Mesodermal cell (in vitro differentiated cells): ENCODE measurements around the gene LUC7L.
"Not testable (repeated sequence)": the region's sequence is repeated elsewhere in the genome, so short reads cannot be mapped to it uniquely, and the experiment has no call there.

Experiments used
- H3K27ac ChIP-seq: 2 replicates; pipeline ENCODE4 v1.7.0; 2013; ENCODE audit warnings: mild to moderate bottlenecking, low read depth, low read length, moderate library complexity; ENCODE audit not compliant: severe bottlenecking
- H3K36me3 ChIP-seq: 2 replicates; pipeline ENCODE4 v1.7.1; 2013; ENCODE audit warnings: mild to moderate bottlenecking, low read length, moderate library complexity; ENCODE audit not compliant: control insufficient read depth, insufficient read depth
- H3K4me1 ChIP-seq: one replicate; pipeline ENCODE4 v1.7.1; 2013; ENCODE audit warnings: mild to moderate bottlenecking, low read length; ENCODE audit not compliant: insufficient read depth, control insufficient read depth, poor library complexity, severe bottlenecking
- H3K4me3 ChIP-seq: 2 replicates; pipeline ENCODE4 v1.7.0; 2013; ENCODE audit warnings: low read length, control low read depth, mild to moderate bottlenecking; ENCODE audit not compliant: insufficient read depth, poor library complexity, severe bottlenecking; ENCODE audit errors: extremely low read depth
- H3K9me3 ChIP-seq: 2 replicates; pipeline ENCODE4 v1.7.1; 2013; ENCODE audit warnings: mild to moderate bottlenecking, low read length, moderate library complexity; ENCODE audit not compliant: control insufficient read depth
- WGBS, 2 experiments: methylation state at CpG; one replicate each; pipeline ENCODE4 v1.1.5; 2013; ENCODE audit warnings: missing lambda C conversion rate in 2 of 2; ENCODE audit not compliant: insufficient coverage in 2 of 2; 5-methylcytosine and 5-hydroxymethylcytosine counted together

Gene LUC7L

GRCh38 chr16:262121-262745, 33.0 kb upstream of the LUC7L start:
- WGBS, 2 experiments, result 93 to 96% methylated on average over 22 to 29 of the region's 29 CpGs
- H3K36me3 ChIP-seq, result peaks cover 33% of the 10 kb centered on the region

DNA sequence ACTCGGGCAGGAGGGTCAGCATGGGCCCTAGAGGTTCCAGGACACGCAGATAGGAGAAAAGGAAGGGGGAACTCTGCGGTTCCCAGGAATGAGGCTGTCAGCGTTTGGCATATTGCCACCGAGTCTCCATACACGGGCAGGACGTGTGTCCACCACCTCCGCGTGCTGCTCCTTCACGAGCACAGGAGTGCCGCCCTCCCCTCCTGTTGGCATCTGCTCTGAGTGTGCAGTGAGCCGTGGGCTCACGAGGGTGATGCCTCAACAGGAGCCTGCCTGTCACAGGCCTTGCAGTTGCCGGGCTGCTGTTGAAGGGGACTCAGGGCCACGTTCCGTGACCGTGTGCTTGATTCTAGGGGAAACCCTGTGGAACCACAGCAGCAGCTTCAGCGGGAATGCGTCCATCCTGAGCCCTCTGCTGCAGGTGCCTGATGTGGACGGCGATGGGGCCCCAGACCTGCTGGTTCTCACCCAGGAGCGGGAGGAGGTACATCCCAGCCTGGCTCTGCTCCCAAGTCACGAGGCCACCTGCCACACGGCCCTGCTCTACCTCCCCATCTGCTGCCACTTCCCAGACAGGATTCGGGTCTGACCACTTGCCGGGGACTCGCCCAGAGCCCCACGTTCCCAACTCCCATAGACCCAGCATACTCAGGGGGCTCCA, 31.9 kb upstream of the LUC7L start:
- Histone ChIP-seq H3K4me1 (no peaks in the 10 kb centered on the region), H3K4me3 (no peak overlapping the region), H3K27ac (no peak overlapping the region), H3K36me3 (peaks cover 35% of the 10 kb centered on the region), H3K9me3 (no peaks in the 10 kb centered on the region)
- WGBS, 2 experiments, result 98% methylated on average over 26 to 28 of the region's 28 CpGs

More at GRCh38 chr16:262121-262745, 33.0 kb upstream of the LUC7L start:
- Histone ChIP-seq H3K4me1 (no peaks in the 10 kb centered on the region), H3K4me3 (no peak overlapping the region), H3K27ac (no peak overlapping the region), H3K9me3 (no peaks in the 10 kb centered on the region)

- WGBS, 2 experiments, result 94 to 97% methylated on average over 19 of the region's 19 CpGs
These were observed 31.1 kb upstream of the LUC7L start for GRCh38 chr16:260326-260725.

DNA sequence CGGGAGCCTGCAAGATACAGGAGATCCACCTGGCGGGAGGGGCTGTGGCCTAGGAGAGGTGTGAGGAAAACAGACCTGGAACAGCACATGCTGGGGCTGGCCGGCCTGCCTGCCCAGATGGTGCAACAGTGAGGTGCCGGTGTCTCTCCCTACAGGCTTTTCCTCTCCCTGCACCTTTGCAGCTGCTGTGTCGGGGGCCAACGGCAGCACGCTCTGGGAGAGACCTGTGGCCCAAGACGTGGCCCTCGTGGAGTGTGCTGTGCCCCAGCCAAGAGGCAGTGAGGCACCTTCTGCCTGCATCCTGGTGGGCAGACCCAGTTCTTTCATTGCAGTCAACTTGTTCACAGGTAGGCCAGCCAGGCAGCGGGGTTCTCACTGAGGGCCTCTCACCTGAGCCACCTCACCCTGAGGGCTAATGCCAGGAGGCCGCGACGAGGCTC, 30.6 kb upstream of the LUC7L start:
- Histone ChIP-seq H3K36me3 (peaks cover 43% of the 10 kb centered on the region), H3K4me1 (no peaks in the 10 kb centered on the region)
- WGBS, 2 experiments, result 90 to 94% methylated on average over 11 to 13 of the region's 13 CpGs

More at GRCh38 chr16:260326-260725, 31.1 kb upstream of the LUC7L start:
- Histone ChIP-seq H3K4me1 (no peaks in the 10 kb centered on the region), H3K4me3 (no peak overlapping the region), H3K27ac (no peak overlapping the region), H3K36me3 (peaks cover 40% of the 10 kb centered on the region), H3K9me3 (no peaks in the 10 kb centered on the region)

GRCh38 chr16:259226-259625, 30.0 kb upstream of the LUC7L start:
- H3K4me3 ChIP-seq, result no peak overlapping the region
- H3K27ac ChIP-seq, result no peak overlapping the region
- WGBS, 2 experiments, result 94 to 95% methylated on average over 4 to 6 of the region's 10 CpGs
- no peaks in the 10 kb centered on the region for H3K9me3 ChIP-seq
- peaks cover 45% of the 10 kb centered on the region for H3K36me3 ChIP-seq
- H3K4me1 ChIP-seq, result no peaks in the 10 kb centered on the region

More for the DNA sequence above, 30.6 kb upstream of the LUC7L start:
- no peak overlapping the region for H3K4me3 ChIP-seq
- no peaks in the 10 kb centered on the region for H3K9me3 ChIP-seq
- no peak overlapping the region for H3K27ac ChIP-seq

DNA sequence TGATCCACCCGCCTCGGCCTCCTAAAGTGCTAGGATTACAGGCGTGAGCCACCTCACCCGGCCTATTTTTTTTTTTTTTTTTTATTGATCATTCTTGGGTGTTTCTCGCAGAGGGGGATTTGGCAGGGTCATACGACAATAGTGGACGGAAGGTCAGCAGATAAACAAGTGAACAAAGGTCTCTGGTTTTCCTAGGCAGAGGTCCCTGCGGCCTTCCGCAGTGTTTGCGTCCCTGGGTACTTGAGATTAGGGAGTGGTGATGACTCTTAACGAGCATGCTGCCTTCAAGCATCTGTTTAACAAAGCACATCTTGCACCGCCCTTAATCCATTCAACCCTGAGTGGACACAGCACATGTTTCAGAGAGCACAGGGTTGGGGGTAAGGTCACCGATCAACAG, 28.8 kb upstream of the LUC7L start:
- not testable (repeated sequence) for H3K4me1 ChIP-seq, H3K27ac ChIP-seq, H3K9me3 ChIP-seq, H3K4me3 ChIP-seq
- peaks cover 46% of the 10 kb centered on the region for H3K36me3 ChIP-seq
- 100% methylated on average over 2 of the region's 13 CpGs for WGBS, 2 experiments

GRCh38 chr16:255183-255582, 25.9 kb upstream of the LUC7L start:
- H3K4me1 ChIP-seq, result peaks cover 2% of the 10 kb centered on the region
- peaks cover 42% of the 10 kb centered on the region for H3K36me3 ChIP-seq
- 92 to 94% methylated on average over 2 to 4 of the region's 6 CpGs for WGBS, 2 experiments
- no peaks in the 10 kb centered on the region for H3K9me3 ChIP-seq
- no peak overlapping the region for H3K4me3 ChIP-seq
- no peak overlapping the region for H3K27ac ChIP-seq

GRCh38 chr16:254461-254860, 25.2 kb upstream of the LUC7L start:
- Histone ChIP-seq H3K27ac (no peak overlapping the region), H3K9me3 (no peaks in the 10 kb centered on the region), H3K4me3 (no peak overlapping the region), H3K36me3 (peaks cover 38% of the 10 kb centered on the region), H3K4me1 (peaks cover 5% of the 10 kb centered on the region)
- WGBS, 2 experiments, result 91 to 95% methylated on average over 20 to 25 of the region's 25 CpGs

DNA sequence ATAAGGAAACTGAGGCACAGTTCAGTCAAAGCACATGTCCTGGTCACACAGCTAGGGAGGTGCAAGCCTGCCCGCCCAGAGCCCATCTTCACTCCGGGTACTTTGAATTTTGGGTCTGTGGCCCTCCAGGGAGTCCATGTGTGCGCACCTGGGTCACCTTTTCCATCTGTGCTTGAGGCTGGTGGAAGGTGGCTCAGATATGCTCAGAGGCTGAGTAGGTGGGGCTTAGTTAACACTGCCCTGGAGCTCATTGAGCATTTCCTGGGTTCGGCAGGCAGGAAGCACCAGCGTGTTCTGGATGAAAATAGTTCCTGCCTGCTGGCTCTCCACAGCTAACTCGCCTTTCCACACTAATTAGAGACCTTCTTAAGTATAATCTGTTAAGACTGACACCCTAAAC, 24.6 kb upstream of the LUC7L start:
- peaks cover 5% of the 10 kb centered on the region for H3K4me1 ChIP-seq
- no peak overlapping the region for H3K4me3 ChIP-seq
- no peaks in the 10 kb centered on the region for H3K9me3 ChIP-seq
- no peak overlapping the region for H3K27ac ChIP-seq
- peaks cover 34% of the 10 kb centered on the region for H3K36me3 ChIP-seq
- WGBS, 2 experiments, result 92 to 99% methylated on average over 6 of the region's 6 CpGs

- no peak overlapping the region for H3K4me3 ChIP-seq
- no peak overlapping the region for H3K27ac ChIP-seq
- H3K36me3 ChIP-seq, result peaks cover 34% of the 10 kb centered on the region
- peaks cover 5% of the 10 kb centered on the region for H3K4me1 ChIP-seq
- H3K9me3 ChIP-seq, result no peaks in the 10 kb centered on the region
- 90 to 96% methylated on average over 14 to 19 of the region's 30 CpGs for WGBS, 2 experiments
These were observed 23.4 kb upstream of the LUC7L start for GRCh38 chr16:252366-253337.
